CD4-positive, alpha-beta T cell treated with Interleukin-15 for 4 hours (primary cell): ENCODE results near the gene CLEC4E.
"Not testable (repeated sequence)": the region's sequence is repeated elsewhere in the genome, so short reads cannot be mapped to it uniquely, and the experiment has no call there.

ENCODE experiments used
- DNase-seq: peaks from one replicate; pipeline ENCODE4 v3.0.0-alpha.2; 2020; ENCODE audit warnings: low spot score

Gene CLEC4E

GRCh38 chr12:8537820-8538219, 2.9 kb downstream of the CLEC4E start:
- DNase-seq = not testable (repeated sequence)

- DNase-seq = no peak
These were observed 8.7 kb downstream of the CLEC4E start for GRCh38 chr12:8532045-8532444.

GRCh38 chr12:8527250-8528130, 13.2 kb downstream of the CLEC4E start:
- no peak for DNase-seq

GRCh38 chr12:8519171-8519570, 21.5 kb downstream of the CLEC4E start:
- DNase-seq = no peak

- no peak for DNase-seq
These were observed 22.7 kb downstream of the CLEC4E start for GRCh38 chr12:8517971-8518370.

- no peak for DNase-seq
These were observed 27.4 kb downstream of the CLEC4E start, which contains the start of gene CLEC4D for GRCh38 chr12:8513256-8513655. Gene CLEC4D (plus strand): TSS chr12:8513503. CDS start chr12:8513733, 230 bp downstream.

- DNase-seq = no peak
These were observed 31.5 kb downstream of the CLEC4E start for GRCh38 chr12:8508910-8509841.

GRCh38 chr12:8508223-8508622, 32.5 kb downstream of the CLEC4E start:
- no peak for DNase-seq

GRCh38 chr12:8507596-8507995, 33.1 kb downstream of the CLEC4E start:
- DNase-seq = no peak

- DNase-seq = no peak
These were observed 36.4 kb downstream of the CLEC4E start for GRCh38 chr12:8504351-8504750.

- DNase-seq = no peak
These were observed 39.0 kb downstream of the CLEC4E start for GRCh38 chr12:8501720-8502119.

- DNase-seq = no peak
These were observed 41.1 kb downstream of the CLEC4E start for GRCh38 chr12:8499616-8500015.

- DNase-seq = not testable (repeated sequence)
These were observed 44.6 kb downstream of the CLEC4E start for GRCh38 chr12:8496074-8496473.

GRCh38 chr12:8495671-8496070, 45.0 kb downstream of the CLEC4E start:
- not testable (repeated sequence) for DNase-seq

- DNase-seq = peak; percentile 31
These were observed 47.6 kb downstream of the CLEC4E start for GRCh38 chr12:8493084-8493483.

GRCh38 chr12:8491646-8492530, 48.8 kb downstream of the CLEC4E start:
- no peak for DNase-seq
